ENCODE measurements around the gene NDP.

NDP gene

DNA sequence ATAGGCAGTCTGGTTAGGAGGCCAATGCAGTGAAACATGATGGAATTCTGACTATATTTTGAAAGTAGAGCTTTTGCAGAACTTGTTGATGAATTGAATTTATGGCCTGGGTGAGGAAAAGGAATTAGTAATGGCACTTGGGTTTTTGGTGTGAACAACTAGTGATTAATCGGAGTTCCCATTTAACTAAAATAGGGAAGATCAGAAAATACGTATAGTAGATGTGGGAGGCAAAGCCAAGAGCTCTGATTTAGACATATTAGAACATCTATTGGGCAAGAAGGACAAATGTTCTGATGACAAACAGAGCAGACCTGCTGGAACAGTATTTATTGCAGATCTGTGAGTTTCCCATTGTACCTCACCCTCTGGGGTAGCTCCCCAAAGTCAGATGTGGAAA is 12.3 kb upstream of the NDP start:
- no peak overlapping the region for H3K4me3 Mint-ChIP-seq

DNA sequence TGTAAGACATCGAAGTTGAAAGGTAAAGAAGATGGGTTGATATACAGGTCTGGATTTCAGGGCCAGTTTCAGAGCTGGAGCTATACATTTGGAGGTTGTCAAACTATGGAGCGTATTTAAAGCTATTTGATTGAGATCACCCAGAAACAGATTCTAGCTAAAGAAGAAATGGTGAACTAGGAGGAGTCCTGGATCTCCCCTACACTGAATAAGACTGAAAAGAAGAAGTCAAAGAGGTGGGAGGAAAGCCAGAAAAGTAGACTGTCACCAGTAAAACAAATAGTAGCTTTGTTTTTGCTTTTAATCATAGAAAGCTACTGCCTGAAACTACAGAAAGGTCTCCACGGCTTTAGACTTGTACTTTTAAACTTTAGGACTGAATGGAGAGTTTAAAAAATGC is 5.0 kb upstream of the NDP start:
- Mint-ChIP-seq H3K27me3 (ENCODE audit: low read depth) (peaks cover 19% of the 10 kb centered on the region), H3K27ac (no peak overlapping the region), H3K9me3 (no peaks in the 10 kb centered on the region), H3K4me3 (no peak overlapping the region), H3K36me3 (ENCODE audit: low read depth) (no peaks in the 10 kb centered on the region), H3K4me1 (ENCODE audit: low read depth) (peaks cover 1% of the 10 kb centered on the region)

More for the DNA sequence above, 12.3 kb upstream of the NDP start:
- no peaks in the 10 kb centered on the region for H3K4me1 Mint-ChIP-seq (ENCODE audit: low read depth)
- H3K9me3 Mint-ChIP-seq, result no peaks in the 10 kb centered on the region
- no peaks in the 10 kb centered on the region for H3K36me3 Mint-ChIP-seq (ENCODE audit: low read depth)
- H3K27me3 Mint-ChIP-seq (ENCODE audit: low read depth), result no peaks in the 10 kb centered on the region
- no peak overlapping the region for H3K27ac Mint-ChIP-seq

DNA sequence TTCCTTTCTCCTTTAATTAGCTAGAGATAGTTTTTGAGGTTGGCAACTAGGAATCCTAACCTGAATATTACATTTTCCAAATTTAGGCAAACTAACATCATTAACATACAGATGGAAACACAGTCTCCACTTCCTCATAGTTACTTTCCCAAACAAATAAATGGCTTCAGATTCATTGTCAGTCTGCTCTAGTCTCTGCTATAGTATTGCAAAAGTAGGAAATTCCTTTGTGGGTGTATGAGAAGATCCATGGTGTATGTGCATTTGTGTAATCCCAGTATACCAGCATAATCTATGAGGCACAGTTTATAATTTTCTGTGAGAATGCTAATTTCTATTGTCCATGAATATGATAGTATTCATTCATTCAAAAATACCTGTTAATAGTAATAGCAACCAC is 3.0 kb upstream of the NDP start:
- peaks cover 2% of the 10 kb centered on the region for H3K4me1 Mint-ChIP-seq (ENCODE audit: low read depth)
- no peaks in the 10 kb centered on the region for H3K36me3 Mint-ChIP-seq (ENCODE audit: low read depth)
- no peak overlapping the region for H3K27ac Mint-ChIP-seq
- peaks cover 30% of the 10 kb centered on the region for H3K27me3 Mint-ChIP-seq (ENCODE audit: low read depth)
- no peaks in the 10 kb centered on the region for H3K9me3 Mint-ChIP-seq
- no peak overlapping the region for H3K4me3 Mint-ChIP-seq

DNA sequence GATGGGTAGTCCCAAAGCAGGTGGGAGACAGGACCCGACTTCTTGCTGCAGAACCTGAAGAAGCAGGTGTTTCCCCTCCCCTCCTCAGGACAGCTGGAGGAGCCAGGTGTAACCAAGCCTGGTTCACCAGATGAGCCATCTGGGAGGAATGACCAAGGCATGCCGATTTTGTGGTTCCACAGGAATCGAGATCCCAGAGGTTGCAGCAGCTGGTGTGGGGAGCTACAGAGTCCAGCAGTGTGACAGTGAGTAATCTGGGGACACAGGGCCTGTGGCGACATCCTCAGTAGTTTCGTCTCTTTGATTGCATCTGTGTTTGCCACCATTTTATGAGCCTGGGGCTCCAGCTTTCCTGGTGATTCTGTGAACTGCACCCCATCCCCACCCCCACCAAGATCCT is 2.6 kb upstream of the NDP start:
- peaks cover 30% of the 10 kb centered on the region for H3K27me3 Mint-ChIP-seq (ENCODE audit: low read depth)
- H3K27ac Mint-ChIP-seq, result no peak overlapping the region
- H3K4me1 Mint-ChIP-seq (ENCODE audit: low read depth), result peaks cover 2% of the 10 kb centered on the region

DNA sequence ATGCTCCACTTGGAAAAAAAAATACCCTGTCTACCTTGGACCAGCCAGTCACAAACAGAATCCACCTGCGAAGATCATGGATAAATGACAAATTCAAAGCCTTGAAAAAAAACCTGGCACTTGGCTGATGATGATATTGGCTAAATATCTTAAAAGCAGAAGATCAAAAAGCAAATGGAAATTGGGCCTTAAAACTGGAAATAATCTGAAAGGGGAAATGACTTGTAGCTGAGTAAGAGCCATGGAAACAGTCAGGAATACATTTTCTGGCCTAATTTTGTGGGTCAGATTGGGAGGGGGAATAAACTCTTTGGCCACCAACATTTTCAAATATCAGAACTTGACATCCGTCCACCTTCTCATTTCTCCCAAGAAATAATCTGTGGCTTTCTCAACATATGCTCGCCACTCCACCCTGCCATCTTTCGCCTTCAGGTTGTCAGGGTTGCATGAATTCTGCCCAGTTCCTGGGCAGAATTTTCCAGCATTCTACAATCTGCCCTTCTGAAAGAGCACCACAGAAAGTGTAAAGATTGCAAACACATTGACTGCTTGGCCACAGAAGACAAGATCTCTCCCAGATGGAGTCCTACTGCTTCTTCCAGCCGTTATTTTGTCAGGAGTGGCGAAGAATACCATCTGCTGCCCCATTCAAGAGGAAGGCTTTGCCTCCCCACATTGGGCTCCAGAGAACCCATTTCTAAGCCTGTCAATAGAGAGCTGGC is 1.7 kb upstream of the NDP start:
- Mint-ChIP-seq H3K9me3 (no peaks in the 10 kb centered on the region), H3K36me3 (ENCODE audit: low read depth) (no peaks in the 10 kb centered on the region), H3K27me3 (ENCODE audit: low read depth) (peaks cover 30% of the 10 kb centered on the region), H3K27ac (no peak overlapping the region), H3K4me1 (ENCODE audit: low read depth) (peaks cover 2% of the 10 kb centered on the region), H3K4me3 (no peak overlapping the region)

More for the DNA sequence above, 2.6 kb upstream of the NDP start:
- Mint-ChIP-seq H3K36me3 (ENCODE audit: low read depth) (no peaks in the 10 kb centered on the region), H3K4me3 (no peak overlapping the region), H3K9me3 (no peaks in the 10 kb centered on the region)

DNA sequence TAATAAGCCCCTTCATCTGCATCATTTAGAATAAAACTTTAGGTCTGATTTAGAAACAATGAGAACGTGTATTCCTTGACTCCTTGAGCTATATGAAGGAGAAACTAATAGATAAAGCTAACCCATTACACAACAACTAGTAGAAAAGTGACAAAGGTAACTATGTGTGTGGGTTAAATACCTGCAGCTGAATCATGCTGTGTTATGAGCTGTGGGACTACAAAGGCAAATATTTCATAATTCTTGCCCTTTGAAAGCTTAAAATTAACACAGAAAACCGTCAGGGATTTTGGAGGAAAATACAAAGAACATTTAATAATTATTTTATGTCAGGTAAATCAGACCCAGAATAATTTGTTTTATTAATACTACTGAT is 898 bp upstream of the NDP start:
- peaks cover 30% of the 10 kb centered on the region for H3K27me3 Mint-ChIP-seq (ENCODE audit: low read depth)
- no peaks in the 10 kb centered on the region for H3K36me3 Mint-ChIP-seq (ENCODE audit: low read depth)
- no peak overlapping the region for H3K27ac Mint-ChIP-seq
- peaks cover 2% of the 10 kb centered on the region for H3K4me1 Mint-ChIP-seq (ENCODE audit: low read depth)
- no peaks in the 10 kb centered on the region for H3K9me3 Mint-ChIP-seq
- no peak overlapping the region for H3K4me3 Mint-ChIP-seq

DNA sequence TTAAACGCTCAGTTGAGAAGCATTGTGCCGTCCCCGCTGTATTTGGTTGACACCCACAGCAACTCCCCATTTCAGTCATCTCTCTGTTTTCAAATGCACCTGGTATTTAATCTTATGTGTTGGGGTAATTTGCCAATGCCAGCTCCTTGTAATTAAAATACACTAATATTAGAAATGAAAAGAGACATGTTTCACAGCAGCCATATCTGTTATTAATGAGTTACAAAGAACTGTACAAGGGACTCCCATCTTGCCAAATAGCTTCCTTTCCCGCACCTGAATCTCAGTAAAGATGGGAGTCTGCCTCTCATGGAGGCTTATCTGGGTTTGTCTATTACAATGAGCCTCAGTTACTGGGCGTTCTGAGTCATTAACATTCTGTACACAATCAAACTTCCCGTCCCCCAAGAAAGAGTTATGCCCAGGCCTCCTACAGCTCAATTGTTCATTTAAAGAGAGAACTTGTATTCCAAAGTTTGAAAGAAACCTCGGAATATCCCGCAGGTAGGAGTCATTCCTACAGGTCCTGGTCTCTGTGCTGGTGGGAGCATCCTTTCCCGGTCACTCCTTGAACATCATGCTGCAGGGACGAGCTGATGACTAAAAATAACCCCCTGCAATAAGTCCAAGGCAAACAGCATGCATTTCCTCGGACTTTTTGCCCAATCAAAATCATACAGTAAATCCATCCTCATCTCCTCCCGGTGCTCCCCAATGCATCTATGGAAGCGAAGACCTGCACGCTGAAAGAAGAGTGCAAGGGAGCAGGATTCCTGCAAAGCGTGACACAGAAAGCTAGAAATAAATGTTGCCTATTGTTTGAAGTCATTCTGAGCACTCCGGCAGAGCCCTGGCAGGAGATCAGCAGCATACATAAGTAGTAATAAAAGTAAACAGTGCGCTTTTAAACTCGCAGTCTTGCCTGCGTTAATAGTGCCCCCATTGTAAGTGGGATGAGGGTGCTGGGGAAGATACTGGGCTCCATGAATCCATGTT is 926 bp downstream of the NDP start:
- H3K27me3 Mint-ChIP-seq (ENCODE audit: low read depth), result peaks cover 30% of the 10 kb centered on the region
- no peaks in the 10 kb centered on the region for H3K9me3 Mint-ChIP-seq
- H3K4me3 Mint-ChIP-seq, result no peak overlapping the region
- no peaks in the 10 kb centered on the region for H3K36me3 Mint-ChIP-seq (ENCODE audit: low read depth)
- no peak overlapping the region for H3K27ac Mint-ChIP-seq
- H3K4me1 Mint-ChIP-seq (ENCODE audit: low read depth), result peaks cover 2% of the 10 kb centered on the region

DNA sequence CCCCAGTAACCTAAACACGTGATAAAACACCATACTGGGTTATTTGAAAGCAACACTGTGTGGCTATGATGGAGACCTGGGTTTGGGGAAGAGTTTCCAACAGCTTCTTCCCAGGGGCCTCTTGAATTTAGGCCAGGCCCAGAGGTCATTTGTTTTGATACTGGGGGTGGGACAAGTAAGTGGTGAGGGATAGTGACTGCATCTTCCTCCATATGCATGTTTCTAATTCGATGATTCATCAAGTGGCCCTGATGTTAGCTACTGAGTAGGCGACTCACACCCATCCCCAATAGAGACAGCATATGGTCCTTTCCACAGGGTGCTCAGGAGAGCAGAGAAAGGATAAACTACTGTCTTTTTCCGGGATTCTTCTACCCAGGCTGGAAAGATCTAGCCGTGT is 2.7 kb downstream of the NDP start:
- no peak overlapping the region for H3K4me3 Mint-ChIP-seq

DNA sequence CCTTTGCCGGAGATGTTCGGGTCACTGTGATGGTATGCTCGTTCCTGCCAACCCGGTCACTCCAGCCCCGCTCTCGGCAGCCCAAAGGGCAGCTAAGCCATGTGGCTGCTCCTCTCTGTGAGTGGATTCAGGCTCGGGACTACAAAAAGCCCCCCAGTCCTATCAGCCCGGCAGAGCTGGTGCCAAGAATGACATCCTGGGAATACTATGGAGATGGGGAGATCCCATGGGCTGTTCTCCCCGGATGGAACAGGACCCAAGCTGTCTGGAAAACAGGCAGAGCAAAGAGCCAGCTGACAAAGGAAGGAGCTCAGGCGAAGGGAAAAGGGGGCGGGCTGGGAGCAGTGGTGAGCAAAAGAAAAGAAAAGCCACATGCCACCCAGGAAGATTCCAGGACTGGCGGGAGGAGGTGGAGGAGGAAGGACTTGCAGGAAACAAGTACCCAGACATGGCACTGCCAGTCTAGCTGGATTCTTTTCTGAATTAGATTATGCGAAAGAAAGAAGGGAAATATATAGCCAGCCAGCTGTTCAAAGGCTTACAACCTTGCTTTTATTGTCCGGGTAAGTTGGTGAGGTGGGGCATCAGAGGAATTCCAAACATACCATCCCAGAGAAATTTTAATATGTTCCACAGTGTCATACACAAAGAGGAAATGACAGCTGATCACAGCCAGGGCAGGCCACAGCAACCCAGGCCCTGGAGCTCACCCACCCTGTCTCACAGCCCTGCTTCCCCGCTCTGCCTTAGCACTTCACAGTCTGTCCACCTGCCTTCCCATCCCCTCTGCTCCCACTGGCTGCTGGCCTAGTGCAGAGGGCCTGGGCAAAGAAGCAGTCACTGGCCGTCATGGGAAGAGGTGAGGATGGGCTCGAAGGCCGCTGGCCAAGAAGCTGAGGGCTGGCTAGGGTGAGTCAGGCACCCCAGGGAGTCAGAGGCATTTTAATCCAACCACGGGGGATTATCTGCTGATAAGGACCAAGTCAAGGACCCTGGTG is 3.4 kb downstream of the NDP start:
- no peak overlapping the region for H3K27ac Mint-ChIP-seq
- peaks cover 2% of the 10 kb centered on the region for H3K4me1 Mint-ChIP-seq (ENCODE audit: low read depth)
- no peak overlapping the region for H3K4me3 Mint-ChIP-seq
- no peaks in the 10 kb centered on the region for H3K36me3 Mint-ChIP-seq (ENCODE audit: low read depth)
- peaks cover 24% of the 10 kb centered on the region for H3K27me3 Mint-ChIP-seq (ENCODE audit: low read depth)
- H3K9me3 Mint-ChIP-seq, result no peaks in the 10 kb centered on the region

More for the DNA sequence above, 2.7 kb downstream of the NDP start:
- Mint-ChIP-seq H3K27me3 (ENCODE audit: low read depth) (peaks cover 30% of the 10 kb centered on the region), H3K4me1 (ENCODE audit: low read depth) (peaks cover 2% of the 10 kb centered on the region), H3K9me3 (no peaks in the 10 kb centered on the region), H3K36me3 (ENCODE audit: low read depth) (no peaks in the 10 kb centered on the region), H3K27ac (no peak overlapping the region)

DNA sequence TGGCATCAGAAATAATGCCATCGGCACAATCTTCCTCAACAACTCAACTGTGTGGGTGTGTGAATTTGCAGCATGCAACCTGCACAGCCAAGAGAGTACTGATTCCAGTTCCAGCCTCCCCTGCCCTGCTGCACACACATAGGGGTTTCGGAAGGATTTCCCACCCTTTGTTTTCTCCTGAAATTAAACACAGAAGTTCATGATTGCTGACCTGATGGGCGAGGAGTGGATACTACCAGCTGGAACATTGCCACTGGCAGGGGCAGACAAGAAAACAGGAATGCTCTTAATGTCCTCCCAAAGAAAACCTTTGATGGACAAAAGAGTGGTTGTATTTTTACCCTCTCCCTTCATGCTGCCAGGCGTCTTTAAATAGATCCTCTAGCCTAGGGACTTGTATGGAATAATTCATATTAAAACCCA is 4.8 kb downstream of the NDP start:
- H3K9me3 Mint-ChIP-seq, result no peaks in the 10 kb centered on the region
- H3K4me3 Mint-ChIP-seq, result no peak overlapping the region
- peaks cover 13% of the 10 kb centered on the region for H3K27me3 Mint-ChIP-seq (ENCODE audit: low read depth)
- H3K27ac Mint-ChIP-seq, result no peak overlapping the region
- H3K4me1 Mint-ChIP-seq (ENCODE audit: low read depth), result peaks cover 2% of the 10 kb centered on the region
- no peaks in the 10 kb centered on the region for H3K36me3 Mint-ChIP-seq (ENCODE audit: low read depth)

DNA sequence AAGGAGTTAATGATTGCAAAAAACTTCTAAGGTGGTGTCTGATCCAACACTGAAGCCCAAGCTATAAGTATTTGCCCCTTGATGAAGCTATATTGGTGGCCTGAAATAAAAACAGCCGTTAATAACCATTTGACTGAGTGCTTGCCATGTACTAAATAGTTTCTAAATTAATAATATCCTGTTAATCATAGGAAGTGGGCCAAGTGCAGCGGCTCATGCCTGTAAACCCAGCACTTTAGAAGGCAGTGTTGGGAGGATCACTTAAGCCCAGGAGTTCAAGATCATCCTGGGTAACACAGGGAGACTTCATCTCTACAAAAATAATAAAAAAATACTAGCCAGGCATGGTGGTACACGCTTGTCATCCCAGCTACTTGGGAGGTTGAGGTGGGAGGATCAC is 8.3 kb downstream of the NDP start:
- Mint-ChIP-seq H3K27me3 (ENCODE audit: low read depth) (no peaks in the 10 kb centered on the region), H3K27ac (no peak overlapping the region), H3K36me3 (ENCODE audit: low read depth) (no peaks in the 10 kb centered on the region), H3K4me3 (no peak overlapping the region), H3K9me3 (no peaks in the 10 kb centered on the region), H3K4me1 (ENCODE audit: low read depth) (no peaks in the 10 kb centered on the region)

DNA sequence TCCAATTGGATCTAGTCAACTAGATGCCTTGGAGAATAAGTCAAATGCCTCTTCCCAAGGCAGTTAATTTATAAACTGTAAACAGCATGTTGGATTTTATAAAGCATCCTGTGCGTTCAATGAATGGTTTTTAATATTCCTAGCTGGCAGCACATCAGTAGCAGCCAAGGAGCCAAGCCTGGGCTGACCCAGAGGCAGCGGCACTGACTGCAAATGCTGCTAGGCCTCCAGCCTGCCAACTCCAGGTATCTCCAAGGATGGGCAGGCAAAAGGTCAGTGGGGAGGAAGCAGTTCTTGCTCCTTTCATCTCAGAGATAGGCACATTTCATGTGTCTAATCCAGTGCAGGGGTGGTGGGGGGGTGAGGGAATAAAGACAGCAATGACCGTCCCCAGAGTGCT is 9.5 kb downstream of the NDP start:
- Mint-ChIP-seq H3K4me1 (ENCODE audit: low read depth) (peaks cover under 1% of the 10 kb centered on the region), H3K27ac (no peak overlapping the region), H3K4me3 (no peak overlapping the region), H3K9me3 (no peaks in the 10 kb centered on the region), H3K27me3 (ENCODE audit: low read depth) (peaks cover under 1% of the 10 kb centered on the region), H3K36me3 (ENCODE audit: low read depth) (no peaks in the 10 kb centered on the region)

DNA sequence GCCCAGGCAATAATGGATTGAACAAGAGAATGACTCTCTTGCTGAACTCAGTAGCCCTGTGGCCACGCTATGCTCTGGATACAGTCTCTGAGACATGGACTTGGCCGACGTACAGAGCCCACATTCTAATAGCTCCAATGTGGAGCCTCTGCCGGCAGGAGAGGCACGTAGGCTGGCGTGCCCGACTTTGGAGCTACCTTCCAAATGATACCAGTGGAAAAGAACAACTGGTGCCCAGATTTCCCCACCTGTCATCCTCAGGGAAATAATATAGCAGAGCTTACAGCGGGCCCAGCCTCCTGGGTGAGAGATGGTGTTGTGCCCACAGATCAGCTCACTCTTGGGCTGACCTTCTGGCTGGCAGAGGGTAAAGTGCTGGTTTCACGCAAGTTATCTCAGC is 10.6 kb downstream of the NDP start:
- no peak overlapping the region for H3K4me3 Mint-ChIP-seq
- H3K9me3 Mint-ChIP-seq, result no peaks in the 10 kb centered on the region
- H3K27ac Mint-ChIP-seq, result no peak overlapping the region
- H3K4me1 Mint-ChIP-seq (ENCODE audit: low read depth), result peaks cover 5% of the 10 kb centered on the region
- peaks cover 8% of the 10 kb centered on the region for H3K27me3 Mint-ChIP-seq (ENCODE audit: low read depth)
- H3K36me3 Mint-ChIP-seq (ENCODE audit: low read depth), result no peaks in the 10 kb centered on the region

DNA sequence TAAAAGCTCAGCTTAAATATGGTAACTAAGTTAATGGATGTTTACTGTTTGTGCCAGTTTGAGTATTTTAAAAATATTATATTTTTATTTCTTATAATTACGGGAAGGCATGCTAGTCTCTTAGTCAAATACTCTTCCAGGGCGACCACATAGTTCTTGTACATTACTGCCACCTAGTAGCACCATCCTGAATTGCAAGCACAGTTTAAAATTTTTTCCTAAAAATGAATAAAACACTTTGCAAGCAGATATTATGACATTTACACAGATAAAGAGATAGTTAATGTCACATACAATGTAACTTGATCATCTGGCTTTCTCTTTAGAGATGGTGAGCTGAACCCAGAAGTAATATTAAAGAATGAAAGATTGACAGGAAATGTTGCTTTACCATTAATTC is 11.5 kb downstream of the NDP start:
- Mint-ChIP-seq H3K4me1 (ENCODE audit: low read depth) (peaks cover 5% of the 10 kb centered on the region), H3K27ac (no peak overlapping the region), H3K36me3 (ENCODE audit: low read depth) (no peaks in the 10 kb centered on the region), H3K27me3 (ENCODE audit: low read depth) (peaks cover 8% of the 10 kb centered on the region), H3K4me3 (no peak overlapping the region), H3K9me3 (no peaks in the 10 kb centered on the region)
